ENCODE measurements around the gene APOL3. TPM values are rescaled to one million over a fixed set of nuclear protein-coding genes. Genes with fewer than 3 reads are reported as not detected.
A peak's percentile ranks its signal among the peaks of the same experiment; 100 is the strongest.
"Not testable (repeated sequence)": the region's sequence is repeated elsewhere in the genome, so short reads cannot be mapped to it uniquely, and the experiment has no call there.

APOL3 gene, protein sequence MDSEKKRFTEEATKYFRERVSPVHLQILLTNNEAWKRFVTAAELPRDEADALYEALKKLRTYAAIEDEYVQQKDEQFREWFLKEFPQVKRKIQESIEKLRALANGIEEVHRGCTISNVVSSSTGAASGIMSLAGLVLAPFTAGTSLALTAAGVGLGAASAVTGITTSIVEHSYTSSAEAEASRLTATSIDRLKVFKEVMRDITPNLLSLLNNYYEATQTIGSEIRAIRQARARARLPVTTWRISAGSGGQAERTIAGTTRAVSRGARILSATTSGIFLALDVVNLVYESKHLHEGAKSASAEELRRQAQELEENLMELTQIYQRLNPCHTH
- total RNA-seq (2021), result 0.59 TPM in 1 of 2 replicates, not detected in the other
- percentile 11 among the genes with signal in this experiment for Bru-seq, nascent RNA
- BruChase-seq, experiment 1, labeled RNA remaining after a 2-hour chase, result percentile 12 among the genes with signal in this experiment
- BruChase-seq, experiment 2, labeled RNA remaining after a 6-hour chase, result percentile 10 among the genes with signal in this experiment
- long read RNA-seq, result 0 reads

DNA sequence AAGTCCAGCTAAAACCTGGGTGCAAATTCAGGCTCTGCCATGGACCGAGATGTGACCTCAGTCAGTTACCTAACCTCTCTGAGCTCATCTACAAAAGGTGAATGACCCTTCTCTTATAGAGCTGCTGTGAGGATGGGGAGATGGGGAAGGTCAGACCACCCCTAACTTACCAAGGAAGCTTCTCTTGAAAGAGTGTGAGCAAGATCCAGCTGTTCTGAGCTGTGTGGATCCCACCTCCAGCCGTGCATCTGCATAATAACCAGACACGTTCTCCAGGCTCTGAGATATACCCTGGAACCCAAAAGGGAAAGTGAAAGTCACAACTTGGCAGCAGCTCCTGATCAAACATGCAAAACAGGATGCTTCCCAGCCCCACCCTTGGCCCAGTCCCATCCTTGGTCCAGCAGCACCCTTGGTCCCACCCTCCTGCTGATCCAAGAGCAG is at the start of gene APOL3:
APOL3 (minus strand) TSS at position 257 of the 444 bp plus-strand sequence. CDS start 11,700 bp downstream, outside the sequence.
- H3K27me3 ChIP-seq (replicated peaks; ENCODE audit: insufficient read depth, low read depth, low read length, poor library complexity), result no peaks in the 10 kb centered on the region
- TF ChIP-seq, protein P1, sequence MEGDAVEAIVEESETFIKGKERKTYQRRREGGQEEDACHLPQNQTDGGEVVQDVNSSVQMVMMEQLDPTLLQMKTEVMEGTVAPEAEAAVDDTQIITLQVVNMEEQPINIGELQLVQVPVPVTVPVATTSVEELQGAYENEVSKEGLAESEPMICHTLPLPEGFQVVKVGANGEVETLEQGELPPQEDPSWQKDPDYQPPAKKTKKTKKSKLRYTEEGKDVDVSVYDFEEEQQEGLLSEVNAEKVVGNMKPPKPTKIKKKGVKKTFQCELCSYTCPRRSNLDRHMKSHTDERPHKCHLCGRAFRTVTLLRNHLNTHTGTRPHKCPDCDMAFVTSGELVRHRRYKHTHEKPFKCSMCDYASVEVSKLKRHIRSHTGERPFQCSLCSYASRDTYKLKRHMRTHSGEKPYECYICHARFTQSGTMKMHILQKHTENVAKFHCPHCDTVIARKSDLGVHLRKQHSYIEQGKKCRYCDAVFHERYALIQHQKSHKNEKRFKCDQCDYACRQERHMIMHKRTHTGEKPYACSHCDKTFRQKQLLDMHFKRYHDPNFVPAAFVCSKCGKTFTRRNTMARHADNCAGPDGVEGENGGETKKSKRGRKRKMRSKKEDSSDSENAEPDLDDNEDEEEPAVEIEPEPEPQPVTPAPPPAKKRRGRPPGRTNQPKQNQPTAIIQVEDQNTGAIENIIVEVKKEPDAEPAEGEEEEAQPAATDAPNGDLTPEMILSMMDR (conservative IDR thresholded peaks at IDR 0.05; ENCODE audit: low read depth, low read length), result no peak
- no peak for TF ChIP-seq EZH2 (IDR thresholded peaks at IDR 0.05; ENCODE audit: borderline replicate concordance, low read depth, low read length, poor library complexity, severe bottlenecking)
- intact Hi-C loops (cut with micrococcal nuclease; ENCODE audit: unreplicated experiment), result no loop called here
- no peak for DNase-seq (ENCODE audit: low spot score)
- ChIA-PET CTCF (interaction anchor here (0.6 kb wide), 1 partner anchor 228 kb away, joined by 3 read pairs; no protein-coding TSS in a partner anchor), POLR2A (ENCODE audit: low non-redundant PET) (no interaction called here)
- no TSS peak for BruUV-seq (replicated peaks)
- H3K4me1 ChIP-seq (ENCODE audit: insufficient read depth, low read length, poor library complexity, severe bottlenecking), result no peaks in the 10 kb centered on the region
- no peak within 1 kb of the TSS for H3K27ac ChIP-seq (ENCODE audit: low read depth, low read length, poor library complexity, severe bottlenecking)
- H3K4me3 ChIP-seq (ENCODE audit: low read depth, low read length, poor library complexity, severe bottlenecking), result no peak within 1 kb of the TSS
- no peaks in the 10 kb centered on the region for H3K36me3 ChIP-seq (ENCODE audit: insufficient read depth, low read length, poor library complexity, severe bottlenecking)
- H3K9me3 ChIP-seq (ENCODE audit: low read depth, low read length, poor library complexity, severe bottlenecking), result no peaks in the 10 kb centered on the region

DNA sequence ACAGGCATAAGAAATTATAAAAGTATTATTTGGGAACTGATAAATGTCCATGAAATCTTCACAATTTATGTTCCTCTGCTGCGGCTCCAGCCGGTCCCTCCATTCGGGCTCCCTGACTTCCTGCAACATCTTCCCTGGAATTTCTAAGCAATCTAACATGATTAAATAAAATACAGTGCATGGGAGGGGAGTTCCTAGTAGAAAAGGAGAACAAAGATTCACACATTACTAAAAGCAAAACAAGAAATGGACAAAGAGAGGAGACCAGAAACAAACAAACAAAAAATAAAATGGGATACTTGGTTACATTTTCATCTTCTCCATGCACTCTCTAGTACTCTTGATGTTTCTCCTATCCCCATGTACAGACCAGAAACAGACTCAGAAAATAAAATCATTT is 49.7 kb upstream of the APOL3 start:
- H3K9me3 ChIP-seq (ENCODE audit: low read depth, low read length, poor library complexity, severe bottlenecking), result peaks cover 8% of the 10 kb centered on the region
- no peaks in the 10 kb centered on the region for H3K36me3 ChIP-seq (ENCODE audit: insufficient read depth, low read length, poor library complexity, severe bottlenecking)
- no peak overlapping the region for H3K4me3 ChIP-seq (ENCODE audit: low read depth, low read length, poor library complexity, severe bottlenecking)
- no peaks in the 10 kb centered on the region for H3K27me3 ChIP-seq (replicated peaks; ENCODE audit: insufficient read depth, low read depth, low read length, poor library complexity)
- TF ChIP-seq, protein P1 (conservative IDR thresholded peaks at IDR 0.05; ENCODE audit: low read depth, low read length), result no peak
- TF ChIP-seq EZH2 (IDR thresholded peaks at IDR 0.05; ENCODE audit: borderline replicate concordance, low read depth, low read length, poor library complexity, severe bottlenecking), result no peak
- intact Hi-C loops (cut with micrococcal nuclease; ENCODE audit: unreplicated experiment), result no loop called here
- no TSS peak for BruUV-seq (replicated peaks)
- peak overlapping the region; percentile 39 for H3K27ac ChIP-seq (ENCODE audit: low read depth, low read length, poor library complexity, severe bottlenecking)
- no peak for DNase-seq (ENCODE audit: low spot score)
- POLR2A ChIA-PET (ENCODE audit: low non-redundant PET), result no interaction called here
- H3K4me1 ChIP-seq (ENCODE audit: insufficient read depth, low read length, poor library complexity, severe bottlenecking), result peaks cover 15% of the 10 kb centered on the region
- CTCF ChIA-PET, result no interaction called here

DNA sequence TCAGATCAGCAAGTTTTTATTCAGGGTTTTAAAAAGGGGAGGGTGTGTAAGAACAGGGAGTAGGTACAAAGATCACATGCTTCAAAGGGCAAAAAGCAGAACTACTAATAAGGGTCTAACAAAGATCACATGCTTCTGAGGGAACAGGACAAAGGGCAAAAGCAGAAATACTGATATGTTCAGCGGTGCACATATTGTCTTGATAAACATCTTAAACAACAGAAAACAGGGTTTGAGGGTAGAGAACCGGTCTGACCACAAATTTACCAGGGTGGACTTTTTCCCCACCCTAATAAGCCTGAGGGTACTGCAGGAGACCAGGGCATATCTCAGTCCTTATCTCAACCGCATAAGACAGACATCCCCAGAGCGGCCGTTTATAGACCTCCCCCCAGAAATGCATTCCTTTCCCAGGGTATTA is 48.9 kb upstream of the APOL3 start:
- intact Hi-C loops (cut with micrococcal nuclease; ENCODE audit: unreplicated experiment); CTCF ChIA-PET; H3K4me3 ChIP-seq (ENCODE audit: low read depth, low read length, poor library complexity, severe bottlenecking); POLR2A ChIA-PET (ENCODE audit: low non-redundant PET); H3K9me3 ChIP-seq (ENCODE audit: low read depth, low read length, poor library complexity, severe bottlenecking); H3K27ac ChIP-seq (ENCODE audit: low read depth, low read length, poor library complexity, severe bottlenecking); H3K27me3 ChIP-seq (replicated peaks; ENCODE audit: insufficient read depth, low read depth, low read length, poor library complexity); H3K36me3 ChIP-seq (ENCODE audit: insufficient read depth, low read length, poor library complexity, severe bottlenecking); BruUV-seq (replicated peaks): not testable (repeated sequence)
- DNase-seq (ENCODE audit: low spot score), result peak; percentile 26
- peaks cover 15% of the 10 kb centered on the region for H3K4me1 ChIP-seq (ENCODE audit: insufficient read depth, low read length, poor library complexity, severe bottlenecking)
